Measurements from ENCODE around the gene PANK3. TPM values are rescaled to one million over a fixed set of nuclear protein-coding genes. Genes with fewer than 3 reads are reported as not detected.

Gene PANK3
- total and polyA plus RNA-seq, 10 of the 15 experiments (the other 5 are each of a cell fraction or from before 2014, with no cell fraction given), result 4.7 to 43.7 (median 23.9) TPM

DNA sequence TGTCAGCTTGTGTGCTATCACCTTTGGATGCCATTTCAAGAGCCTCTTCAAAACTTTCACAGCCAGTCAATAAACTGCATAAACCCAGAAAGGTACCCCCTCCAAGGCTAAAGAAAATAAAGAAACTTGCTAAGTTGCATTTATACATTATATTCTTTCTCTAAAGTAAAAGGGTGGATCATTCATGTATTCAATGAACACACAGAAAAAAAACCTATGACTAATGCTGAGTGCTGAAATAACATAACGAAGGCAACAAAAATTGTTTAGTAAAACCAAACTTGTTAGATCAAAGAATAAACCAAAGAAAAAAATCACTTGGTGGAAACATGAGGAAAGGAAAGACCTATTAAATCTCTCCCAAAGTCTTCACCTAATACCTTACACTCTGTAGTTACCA is 15.2 kb downstream of the PANK3 start:
- ATAC-seq, result no peak
- H3K9ac ChIP-seq (ENCODE audit: control insufficient read depth, insufficient read depth, low read length), result no peak overlapping the region
- no peaks in the 10 kb centered on the region for H3K9me3 ChIP-seq (replicated peaks; ENCODE audit: control insufficient read depth, insufficient read depth, low read length)
- no peaks in the 10 kb centered on the region for H3K4me1 ChIP-seq (ENCODE audit: control insufficient read depth, insufficient read depth, low read length)
- ChIA-PET POLR2A (no interaction called here), RAD21 (ENCODE audit: unreplicated experiment) (no interaction called here), CTCF (no interaction called here), SMC1A (ENCODE audit: uncharacterized antibody, unreplicated experiment) (no interaction called here)
- no peak overlapping the region for H2AFZ ChIP-seq (ENCODE audit: control insufficient read depth, low read depth, low read length)
- H3K4me2 ChIP-seq (ENCODE audit: control insufficient read depth, insufficient read depth), result no peak overlapping the region
- H3K79me2 ChIP-seq (ENCODE audit: control insufficient read depth, insufficient read depth, low read length), result peaks cover 16% of the 10 kb centered on the region
- H3K27me3 ChIP-seq (replicated peaks in 1 of 2; ENCODE audit: control insufficient read depth in 2 of 2, insufficient read depth in 2 of 2, low read length in 1 of 2), result no peaks in the 10 kb centered on the region
- intact Hi-C loops (cut with micrococcal nuclease; ENCODE audit: unreplicated experiment) (no loop called here), in situ Hi-C loops (cut with MboI) (no loop called here)
- FAIRE-seq, result no peak
- H3K36me3 ChIP-seq (ENCODE audit: control insufficient read depth in 2 of 2, insufficient read depth in 2 of 2, low read length in 1 of 2), result peaks cover 0 to 43% of the 10 kb centered on the region in 2 experiments
- no peak overlapping the region for H3K27ac ChIP-seq (ENCODE audit: control insufficient read depth, insufficient read depth)
- TF ChIP-seq TCF3 (IDR thresholded peaks at IDR 0.05; ENCODE audit: borderline replicate concordance, insufficient read depth, low read depth, low read length) (no peak), YY1 (IDR thresholded peaks at IDR 0.05; ENCODE audit: low read depth, low read length) (no peak), CEBPB (IDR thresholded peaks at IDR 0.05; ENCODE audit: borderline replicate concordance in 1 of 2, low read depth in 2 of 2, low read length in 2 of 2) (no peak), EZH2 (IDR thresholded peaks at IDR 0.05; ENCODE audit: borderline replicate concordance, control insufficient read depth, low read depth, low read length) (no peak), EGR1 (IDR thresholded peaks at IDR 0.05; ENCODE audit: borderline replicate concordance in 1 of 2, low read depth in 2 of 2, low read length in 2 of 2) (no peak)
- TF ChIP-seq, protein P1, sequence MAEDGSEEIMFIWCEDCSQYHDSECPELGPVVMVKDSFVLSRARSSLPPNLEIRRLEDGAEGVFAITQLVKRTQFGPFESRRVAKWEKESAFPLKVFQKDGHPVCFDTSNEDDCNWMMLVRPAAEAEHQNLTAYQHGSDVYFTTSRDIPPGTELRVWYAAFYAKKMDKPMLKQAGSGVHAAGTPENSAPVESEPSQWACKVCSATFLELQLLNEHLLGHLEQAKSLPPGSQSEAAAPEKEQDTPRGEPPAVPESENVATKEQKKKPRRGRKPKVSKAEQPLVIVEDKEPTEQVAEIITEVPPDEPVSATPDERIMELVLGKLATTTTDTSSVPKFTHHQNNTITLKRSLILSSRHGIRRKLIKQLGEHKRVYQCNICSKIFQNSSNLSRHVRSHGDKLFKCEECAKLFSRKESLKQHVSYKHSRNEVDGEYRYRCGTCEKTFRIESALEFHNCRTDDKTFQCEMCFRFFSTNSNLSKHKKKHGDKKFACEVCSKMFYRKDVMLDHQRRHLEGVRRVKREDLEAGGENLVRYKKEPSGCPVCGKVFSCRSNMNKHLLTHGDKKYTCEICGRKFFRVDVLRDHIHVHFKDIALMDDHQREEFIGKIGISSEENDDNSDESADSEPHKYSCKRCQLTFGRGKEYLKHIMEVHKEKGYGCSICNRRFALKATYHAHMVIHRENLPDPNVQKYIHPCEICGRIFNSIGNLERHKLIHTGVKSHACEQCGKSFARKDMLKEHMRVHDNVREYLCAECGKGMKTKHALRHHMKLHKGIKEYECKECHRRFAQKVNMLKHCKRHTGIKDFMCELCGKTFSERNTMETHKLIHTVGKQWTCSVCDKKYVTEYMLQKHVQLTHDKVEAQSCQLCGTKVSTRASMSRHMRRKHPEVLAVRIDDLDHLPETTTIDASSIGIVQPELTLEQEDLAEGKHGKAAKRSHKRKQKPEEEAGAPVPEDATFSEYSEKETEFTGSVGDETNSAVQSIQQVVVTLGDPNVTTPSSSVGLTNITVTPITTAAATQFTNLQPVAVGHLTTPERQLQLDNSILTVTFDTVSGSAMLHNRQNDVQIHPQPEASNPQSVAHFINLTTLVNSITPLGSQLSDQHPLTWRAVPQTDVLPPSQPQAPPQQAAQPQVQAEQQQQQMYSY (CRISPR knock-in tag; IDR thresholded peaks at IDR 0.05), result no peak
- TF ChIP-seq, protein P2, sequence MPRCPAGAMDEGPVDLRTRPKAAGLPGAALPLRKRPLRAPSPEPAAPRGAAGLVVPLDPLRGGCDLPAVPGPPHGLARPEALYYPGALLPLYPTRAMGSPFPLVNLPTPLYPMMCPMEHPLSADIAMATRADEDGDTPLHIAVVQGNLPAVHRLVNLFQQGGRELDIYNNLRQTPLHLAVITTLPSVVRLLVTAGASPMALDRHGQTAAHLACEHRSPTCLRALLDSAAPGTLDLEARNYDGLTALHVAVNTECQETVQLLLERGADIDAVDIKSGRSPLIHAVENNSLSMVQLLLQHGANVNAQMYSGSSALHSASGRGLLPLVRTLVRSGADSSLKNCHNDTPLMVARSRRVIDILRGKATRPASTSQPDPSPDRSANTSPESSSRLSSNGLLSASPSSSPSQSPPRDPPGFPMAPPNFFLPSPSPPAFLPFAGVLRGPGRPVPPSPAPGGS (IDR thresholded peaks at IDR 0.05; ENCODE audit: borderline replicate concordance, insufficient read depth, low read depth, low read length, poor library complexity, severe bottlenecking), result no peak
- TF ChIP-seq, protein P3, sequence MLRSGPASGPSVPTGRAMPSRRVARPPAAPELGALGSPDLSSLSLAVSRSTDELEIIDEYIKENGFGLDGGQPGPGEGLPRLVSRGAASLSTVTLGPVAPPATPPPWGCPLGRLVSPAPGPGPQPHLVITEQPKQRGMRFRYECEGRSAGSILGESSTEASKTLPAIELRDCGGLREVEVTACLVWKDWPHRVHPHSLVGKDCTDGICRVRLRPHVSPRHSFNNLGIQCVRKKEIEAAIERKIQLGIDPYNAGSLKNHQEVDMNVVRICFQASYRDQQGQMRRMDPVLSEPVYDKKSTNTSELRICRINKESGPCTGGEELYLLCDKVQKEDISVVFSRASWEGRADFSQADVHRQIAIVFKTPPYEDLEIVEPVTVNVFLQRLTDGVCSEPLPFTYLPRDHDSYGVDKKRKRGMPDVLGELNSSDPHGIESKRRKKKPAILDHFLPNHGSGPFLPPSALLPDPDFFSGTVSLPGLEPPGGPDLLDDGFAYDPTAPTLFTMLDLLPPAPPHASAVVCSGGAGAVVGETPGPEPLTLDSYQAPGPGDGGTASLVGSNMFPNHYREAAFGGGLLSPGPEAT (IDR thresholded peaks at IDR 0.05; ENCODE audit: low read depth), result no peak
- TF ChIP-seq, protein P4, sequence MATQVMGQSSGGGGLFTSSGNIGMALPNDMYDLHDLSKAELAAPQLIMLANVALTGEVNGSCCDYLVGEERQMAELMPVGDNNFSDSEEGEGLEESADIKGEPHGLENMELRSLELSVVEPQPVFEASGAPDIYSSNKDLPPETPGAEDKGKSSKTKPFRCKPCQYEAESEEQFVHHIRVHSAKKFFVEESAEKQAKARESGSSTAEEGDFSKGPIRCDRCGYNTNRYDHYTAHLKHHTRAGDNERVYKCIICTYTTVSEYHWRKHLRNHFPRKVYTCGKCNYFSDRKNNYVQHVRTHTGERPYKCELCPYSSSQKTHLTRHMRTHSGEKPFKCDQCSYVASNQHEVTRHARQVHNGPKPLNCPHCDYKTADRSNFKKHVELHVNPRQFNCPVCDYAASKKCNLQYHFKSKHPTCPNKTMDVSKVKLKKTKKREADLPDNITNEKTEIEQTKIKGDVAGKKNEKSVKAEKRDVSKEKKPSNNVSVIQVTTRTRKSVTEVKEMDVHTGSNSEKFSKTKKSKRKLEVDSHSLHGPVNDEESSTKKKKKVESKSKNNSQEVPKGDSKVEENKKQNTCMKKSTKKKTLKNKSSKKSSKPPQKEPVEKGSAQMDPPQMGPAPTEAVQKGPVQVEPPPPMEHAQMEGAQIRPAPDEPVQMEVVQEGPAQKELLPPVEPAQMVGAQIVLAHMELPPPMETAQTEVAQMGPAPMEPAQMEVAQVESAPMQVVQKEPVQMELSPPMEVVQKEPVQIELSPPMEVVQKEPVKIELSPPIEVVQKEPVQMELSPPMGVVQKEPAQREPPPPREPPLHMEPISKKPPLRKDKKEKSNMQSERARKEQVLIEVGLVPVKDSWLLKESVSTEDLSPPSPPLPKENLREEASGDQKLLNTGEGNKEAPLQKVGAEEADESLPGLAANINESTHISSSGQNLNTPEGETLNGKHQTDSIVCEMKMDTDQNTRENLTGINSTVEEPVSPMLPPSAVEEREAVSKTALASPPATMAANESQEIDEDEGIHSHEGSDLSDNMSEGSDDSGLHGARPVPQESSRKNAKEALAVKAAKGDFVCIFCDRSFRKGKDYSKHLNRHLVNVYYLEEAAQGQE (IDR thresholded peaks at IDR 0.05; ENCODE audit: low read depth, low read length), result no peak
- WGBS (ENCODE audit: insufficient coverage, insufficient replicate concordance, low lambda C conversion rate, missing lambda C conversion rate), result 100% methylated on average over 1 of the region's 1 CpG
- DNase-seq (ENCODE audit: low read depth, low spot score), result no peak
- H3K4me3 ChIP-seq, result no peak overlapping the region
- BruUV-seq (replicated peaks), result no TSS peak
- peaks cover 4% of the 10 kb centered on the region; the same call in 1 of the 2 replicates for H4K20me1 ChIP-seq (ENCODE audit: control insufficient read depth, insufficient read depth)
